Kidney (tissue), 14 donors: ENCODE results near the gene NCOA4. TPM values are rescaled to one million over a fixed set of nuclear protein-coding genes. Genes with fewer than 3 reads are reported as not detected.
"Not testable (repeated sequence)": the region's sequence is repeated elsewhere in the genome, so short reads cannot be mapped to it uniquely, and the experiment has no call there.

Source experiments
- DNase-seq, 5 donors: peaks; one replicate each; pipeline ENCODE4 v3.0.0-alpha.2; 2013 to 2020
- FAIRE-seq: peaks from 2 replicates; lab custom pipeline; 2012; peaks lifted over from hg19 to GRCh38; lab: Jason Lieb, UNC
- H3K27ac ChIP-seq, 2 donors: one replicate each; pipeline ENCODE4 v1.7.0; 2013; ENCODE audit warnings: low read depth in 2 of 2, low read length in 2 of 2, inconsistent platforms in 1 of 2
- H3K27me3 ChIP-seq: one replicate; pipeline ENCODE4 v1.7.1; 2013; ENCODE audit warnings: low read length, inconsistent platforms; ENCODE audit not compliant: control insufficient read depth, insufficient read depth
- H3K36me3 ChIP-seq, 3 donors: one replicate each; pipeline versions ENCODE4 v1.7.0 to v1.7.1; 2013; ENCODE audit warnings: low read length in 3 of 3, control low read depth in 1 of 3, inconsistent platforms in 1 of 3; ENCODE audit not compliant: insufficient read depth in 3 of 3, control insufficient read depth in 2 of 3
- H3K4me1 ChIP-seq, 3 donors: one replicate each; pipeline versions ENCODE4 v1.7.0 to v1.7.1; 2013; ENCODE audit warnings: low read length in 3 of 3, inconsistent platforms in 1 of 3, low read depth in 1 of 3; ENCODE audit not compliant: control insufficient read depth in 2 of 3, insufficient read depth in 2 of 3
- H3K4me3 ChIP-seq, 3 donors: one replicate each; pipeline versions ENCODE4 v1.7.0 to v1.8.1; 2013; ENCODE audit warnings: low read length in 3 of 3, control low read depth in 1 of 3, inconsistent platforms in 1 of 3
- H3K9ac ChIP-seq, 3 donors: one replicate each; pipeline versions ENCODE4 v1.7.0 to v1.7.1; 2013; ENCODE audit warnings: low read length in 3 of 3, control low read depth in 1 of 3, inconsistent platforms in 1 of 3
- H3K9me3 ChIP-seq, 3 donors: one replicate each; pipeline versions ENCODE4 v1.7.0 to v1.7.1; 2013; ENCODE audit warnings: low read length in 3 of 3, control low read depth in 1 of 3, inconsistent platforms in 1 of 3; ENCODE audit not compliant: control insufficient read depth in 2 of 3, insufficient read depth in 1 of 3
- CTCF ChIP-seq: IDR thresholded peaks from 3 replicates; pipeline ENCODE4 v1.5.1; 2012; ENCODE audit warnings: mild to moderate bottlenecking, moderate library complexity, borderline replicate concordance; ENCODE audit not compliant: insufficient read depth; ENCODE audit errors: extremely low read depth
- intact Hi-C: fragments of 100-400 bp; cut with DNase I; formaldehyde crosslinking; loops from one replicate; pipeline ENCODE4 v1.11.1; 2022
- polyA plus RNA-seq: library from polyadenylated mRNA; stranded (reverse); fragments of 350-450 nt; fragmentation: Illumina TruSeq; extraction: RNeasy Lipid Tissue Mini Kit (QIAGEN cat#74804); gene quantifications from one replicate; pipeline ENCODE4 v1.2.3, GENCODE V29; 2014; ENCODE audit warnings: low read depth, low replicate concordance; ENCODE audit not compliant: insufficient read depth
- total RNA-seq: library from RNA; stranded (reverse); fragmentation: NEBNext Ultra II Directional; extraction: Animal tissue kit (Norgen Biotek cat#: 25700); gene quantifications from one replicate; pipeline ENCODE4 v1.2.1, GENCODE V29; 2021
- donor health status: control.
- donor health status: control.
- donor health status: control.
- donor health status: control.
- donor health status: control.
- donor health status: DM: yes; HTN: yes; CAD: no.
- donor health status: Normal renal cell carcinoma (clear cell type).

The NCOA4 gene
- total and polyA plus RNA-seq, 2 donors from 2014 or later: 83.7 to 133 TPM

GRCh38 chr10:45983538-45984186 is 46.8 kb downstream of the NCOA4 start:
- intact Hi-C loops: not testable (repeated sequence)

GRCh38 chr10:45981367-45981766 is 49.1 kb downstream of the NCOA4 start:
- H3K9me3 ChIP-seq, H3K27ac ChIP-seq, H3K36me3 ChIP-seq, H3K9ac ChIP-seq, FAIRE-seq, DNase-seq, H3K4me3 ChIP-seq, H3K4me1 ChIP-seq, intact Hi-C loops, H3K27me3 ChIP-seq: not testable (repeated sequence)

More at GRCh38 chr10:45983538-45984186, 46.8 kb downstream of the NCOA4 start:
- H3K4me3 ChIP-seq, FAIRE-seq, H3K27ac ChIP-seq, H3K4me1 ChIP-seq, H3K27me3 ChIP-seq, H3K9me3 ChIP-seq, H3K36me3 ChIP-seq, H3K9ac ChIP-seq: not testable (repeated sequence)
- TF ChIP-seq CTCF: peak; percentile 21
- peak in 3 of 5 donors; percentile 21 to 76 (median 55) for DNase-seq

- H3K27ac ChIP-seq, H3K9ac ChIP-seq, DNase-seq, H3K4me3 ChIP-seq, H3K4me1 ChIP-seq, intact Hi-C loops, H3K9me3 ChIP-seq, H3K27me3 ChIP-seq, FAIRE-seq, H3K36me3 ChIP-seq: not testable (repeated sequence)
Observed at GRCh38 chr10:45978554-45978953, 51.9 kb downstream of the NCOA4 start.

GRCh38 chr10:45974041-45974440 is 56.4 kb downstream of the NCOA4 start:
- intact Hi-C loops, H3K9ac ChIP-seq, H3K36me3 ChIP-seq, FAIRE-seq, H3K9me3 ChIP-seq, H3K27me3 ChIP-seq, H3K4me3 ChIP-seq, DNase-seq, H3K4me1 ChIP-seq, H3K27ac ChIP-seq: not testable (repeated sequence)

GRCh38 chr10:45972813-45973169 is 57.6 kb downstream of the NCOA4 start:
- intact Hi-C loops, H3K9me3 ChIP-seq, H3K36me3 ChIP-seq, H3K4me1 ChIP-seq, FAIRE-seq, H3K27me3 ChIP-seq, H3K27ac ChIP-seq: not testable (repeated sequence)
- peak in 2 of 5 donors; percentile 21 to 22 for DNase-seq
- H3K9ac ChIP-seq: peak overlapping the region; percentile 41 to 80 (median 76)
- H3K4me3 ChIP-seq: peak overlapping the region; percentile 78 to 90 (median 89)

- peak; percentile 84 to 95 (median 94) for DNase-seq
- H3K27me3 ChIP-seq, H3K4me1 ChIP-seq, intact Hi-C loops, H3K9me3 ChIP-seq, H3K36me3 ChIP-seq, FAIRE-seq: not testable (repeated sequence)
- H3K9ac ChIP-seq: peak within 1 kb of the TSS; percentile 60 to 80 (median 76)
- peak within 1 kb of the TSS in 1 of 2 donors; percentile 22 for H3K27ac ChIP-seq
- H3K4me3 ChIP-seq: peak within 1 kb of the TSS; percentile 78 to 90 (median 89)
Observed at GRCh38 chr10:45972106-45972812, 58.2 kb downstream of the NCOA4 start, which contains the start of gene TIMM23. Gene TIMM23 (plus strand): TSS chr10:45972489. CDS start chr10:45972625, 136 bp downstream.

GRCh38 chr10:45971742-45972105 is 58.7 kb downstream of the NCOA4 start:
- H3K36me3 ChIP-seq, H3K4me1 ChIP-seq, H3K27me3 ChIP-seq, H3K9me3 ChIP-seq, intact Hi-C loops, FAIRE-seq, H3K27ac ChIP-seq: not testable (repeated sequence)
- Histone ChIP-seq H3K4me3 (peak overlapping the region; percentile 62 to 90 (median 89)), H3K9ac (peak overlapping the region; percentile 42 to 60 (median 46))
- DNase-seq: peak in 3 of 5 donors; percentile 23 to 34 (median 29)
